ENCODE measurements around the gene TNS1.

The TNS1 gene

DNA sequence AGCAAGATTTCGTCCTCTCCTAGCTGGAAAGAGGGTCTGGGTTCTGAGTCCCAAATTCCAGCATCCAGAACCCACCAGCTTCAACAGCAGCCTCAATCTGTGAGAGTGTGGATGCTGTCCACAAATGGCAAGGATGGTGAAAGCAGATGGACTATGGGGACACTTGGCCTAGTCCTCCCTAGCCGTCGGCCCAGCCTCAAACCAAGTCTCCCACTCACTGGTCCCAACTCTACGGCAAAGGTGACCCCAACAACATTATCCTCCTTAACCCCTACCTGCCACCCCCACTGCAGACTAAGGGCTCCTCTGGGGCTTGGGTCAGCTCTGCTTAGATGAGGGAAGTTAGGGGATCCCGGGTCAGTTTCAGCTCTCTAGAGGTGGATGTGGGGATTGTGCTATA, 57.3 kb downstream of the TNS1 start:
- DNase-seq = no peak
- no peak overlapping the region for H3K4me3 ChIP-seq (ENCODE audit: low read depth, low read length)
- no peaks in the 10 kb centered on the region for H3K27me3 ChIP-seq
- no peak for TF ChIP-seq CTCF (IDR thresholded peaks at IDR 0.05; ENCODE audit: low read depth, low read length)
- peaks cover 14% of the 10 kb centered on the region for H3K4me1 ChIP-seq
- no peaks in the 10 kb centered on the region for H3K9me3 ChIP-seq
- H3K36me3 ChIP-seq = no peaks in the 10 kb centered on the region

- Histone ChIP-seq H3K4me1 (peaks cover 10% of the 10 kb centered on the region), H3K27me3 (no peaks in the 10 kb centered on the region), H3K36me3 (no peaks in the 10 kb centered on the region), H3K4me3 (ENCODE audit: low read depth, low read length) (no peak overlapping the region), H3K9me3 (no peaks in the 10 kb centered on the region)
- peak; percentile 1 for DNase-seq
- no peak for TF ChIP-seq CTCF (IDR thresholded peaks at IDR 0.05; ENCODE audit: low read depth, low read length)
Observed at GRCh38 chr2:217944923-217945322, 57.9 kb downstream of the TNS1 start.

DNA sequence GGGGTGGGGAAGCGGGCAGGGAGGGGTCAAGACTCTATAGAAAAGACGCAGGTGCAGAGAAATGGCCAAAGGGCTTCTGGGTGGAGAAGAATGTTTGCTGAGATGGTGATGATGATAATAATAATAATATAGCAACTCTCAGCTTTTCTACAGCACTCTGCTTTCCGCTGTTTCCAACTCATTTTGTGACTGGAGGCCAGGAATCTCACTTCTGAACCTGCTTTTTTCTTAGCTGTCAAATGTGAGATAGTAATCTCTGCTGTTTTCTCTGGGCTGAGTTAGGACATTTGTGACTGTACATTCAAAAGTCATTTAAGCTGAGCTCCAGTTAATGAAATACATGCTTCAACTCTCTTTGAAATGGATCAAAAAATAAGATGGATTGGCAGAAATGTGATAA, 58.4 kb downstream of the TNS1 start:
- H3K9me3 ChIP-seq = no peaks in the 10 kb centered on the region
- no peak for TF ChIP-seq CTCF (IDR thresholded peaks at IDR 0.05; ENCODE audit: low read depth, low read length)
- no peaks in the 10 kb centered on the region for H3K27me3 ChIP-seq
- DNase-seq = no peak
- peaks cover 10% of the 10 kb centered on the region for H3K4me1 ChIP-seq
- H3K36me3 ChIP-seq = no peaks in the 10 kb centered on the region
- H3K4me3 ChIP-seq (ENCODE audit: low read depth, low read length) = peak overlapping the region; percentile 1; the same call in 1 of the 2 replicates

GRCh38 chr2:217943446-217944321, 59.1 kb downstream of the TNS1 start:
- H3K4me3 ChIP-seq (ENCODE audit: low read depth, low read length) = peak overlapping the region; percentile 57
- TF ChIP-seq CTCF (IDR thresholded peaks at IDR 0.05; ENCODE audit: low read depth, low read length) = peak; percentile 36
- H3K36me3 ChIP-seq = no peaks in the 10 kb centered on the region
- H3K4me1 ChIP-seq = peaks cover 10% of the 10 kb centered on the region
- no peaks in the 10 kb centered on the region for H3K9me3 ChIP-seq
- no peaks in the 10 kb centered on the region for H3K27me3 ChIP-seq
- DNase-seq = peak; percentile 92

DNA sequence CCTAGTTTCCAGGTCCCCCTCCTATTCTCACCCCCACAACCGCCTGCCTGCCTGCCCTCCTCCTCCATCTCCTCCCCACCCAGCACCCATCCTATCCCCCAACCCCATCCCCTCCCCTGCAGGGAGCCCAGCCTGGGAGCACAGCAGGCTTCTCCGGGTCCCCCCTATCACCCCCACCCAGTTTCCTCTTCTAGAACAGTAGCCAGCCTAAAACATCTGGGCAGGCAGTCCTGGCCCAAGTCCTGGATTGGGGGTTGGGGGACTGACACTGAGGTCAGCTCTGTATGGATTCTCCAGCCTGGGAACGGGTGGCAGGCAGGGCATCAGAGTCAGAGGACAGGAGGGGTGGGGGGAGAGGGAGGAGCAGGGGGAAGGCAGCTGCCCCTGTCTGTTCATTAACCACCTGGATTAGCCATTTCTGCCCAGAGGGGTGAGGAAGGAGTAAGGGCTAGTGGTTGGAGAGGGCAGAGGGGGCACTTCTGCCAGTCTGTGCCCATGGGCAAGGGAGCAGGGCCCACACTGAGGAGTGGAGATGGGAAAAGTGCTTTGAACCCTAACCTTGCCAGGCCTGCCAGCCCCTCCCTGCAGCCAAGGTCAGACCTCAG, 60.0 kb downstream of the TNS1 start:
- TF ChIP-seq CTCF (IDR thresholded peaks at IDR 0.05; ENCODE audit: low read depth, low read length) = no peak
- H3K9me3 ChIP-seq = no peaks in the 10 kb centered on the region
- no peaks in the 10 kb centered on the region for H3K27me3 ChIP-seq
- peaks cover 14% of the 10 kb centered on the region for H3K4me1 ChIP-seq
- H3K36me3 ChIP-seq = no peaks in the 10 kb centered on the region
- DNase-seq = no peak
- H3K4me3 ChIP-seq (ENCODE audit: low read depth, low read length) = peak overlapping the region; percentile 57

Measured in BE2C (cell line).